Endodermal cell (in vitro differentiated cells): Measurements from ENCODE around the gene SLC7A14. TPM values are rescaled to one million over a fixed set of nuclear protein-coding genes. Genes with fewer than 3 reads are reported as not detected.

Source experiments
- DNase-seq: peaks from one replicate; pipeline ENCODE4 v3.0.0-alpha.2; 2017
- H3K27ac ChIP-seq: 2 replicates; pipeline ENCODE4 v1.5.1; 2013; ENCODE audit warnings: mild to moderate bottlenecking, low read depth, low read length, moderate library complexity
- H3K27me3 ChIP-seq: 2 replicates; pipeline ENCODE4 v1.6.1; 2013; ENCODE audit warnings: mild to moderate bottlenecking, low read length, moderate library complexity; ENCODE audit not compliant: insufficient read depth, control insufficient read depth, poor library complexity, severe bottlenecking
- H3K36me3 ChIP-seq: 2 replicates; pipeline ENCODE4 v1.7.0; 2013; ENCODE audit warnings: mild to moderate bottlenecking, low read length, moderate library complexity; ENCODE audit not compliant: control insufficient read depth, insufficient read depth
- H3K4me1 ChIP-seq: one replicate; pipeline ENCODE4 v1.7.0; 2013; ENCODE audit warnings: low read length; ENCODE audit not compliant: control insufficient read depth, insufficient read depth
- H3K4me3 ChIP-seq: 2 replicates; pipeline ENCODE4 v1.5.1; 2013; ENCODE audit warnings: mild to moderate bottlenecking, low read length, moderate library complexity
- H3K9ac ChIP-seq: 2 replicates; pipeline ENCODE4 v1.6.1; 2013; ENCODE audit warnings: mild to moderate bottlenecking, low read length, moderate library complexity; ENCODE audit not compliant: poor library complexity, severe bottlenecking; ENCODE audit errors: extremely low read depth
- H3K9me3 ChIP-seq: 2 replicates; pipeline ENCODE4 v1.6.1; 2013; ENCODE audit warnings: mild to moderate bottlenecking, low read length, moderate library complexity; ENCODE audit not compliant: control insufficient read depth
- H3K27ac Mint-ChIP-seq: 2 replicates; pipeline ENCODE4 v1.8.0; 2020; ENCODE audit warnings: mixed read lengths
- H3K27me3 Mint-ChIP-seq: 2 replicates; pipeline ENCODE4 v1.8.0; 2021; ENCODE audit warnings: mild to moderate bottlenecking, mixed read lengths; ENCODE audit not compliant: insufficient read depth
- H3K36me3 Mint-ChIP-seq: 2 replicates; pipeline ENCODE4 v1.8.0; 2020; ENCODE audit warnings: low read depth, mixed read lengths
- H3K4me1 Mint-ChIP-seq: 2 replicates; pipeline ENCODE4 v1.8.0; 2020; ENCODE audit warnings: mixed read lengths
- H3K4me3 Mint-ChIP-seq: 2 replicates; pipeline ENCODE4 v1.8.0; 2020; ENCODE audit warnings: mild to moderate bottlenecking, moderate library complexity, mixed read lengths
- H3K9me3 Mint-ChIP-seq: 2 replicates; pipeline ENCODE4 v1.8.0; 2020; ENCODE audit warnings: mild to moderate bottlenecking, mixed read lengths
- WGBS, 2 experiments: methylation state at CpG; one replicate each; pipeline versions ENCODE4 v1.1.5 to v1.1.7; 2013; ENCODE audit warnings: missing lambda C conversion rate in 2 of 2, mixed read lengths in 1 of 2; ENCODE audit not compliant: insufficient coverage in 1 of 2, insufficient read length in 1 of 2; 5-methylcytosine and 5-hydroxymethylcytosine counted together
- total RNA-seq, 2 donors: library from RNA; stranded (reverse); fragmentation: NEBNext Ultra II Directional in 1 of 2; extraction: Animal tissue kit (Norgen Biotek cat#: 25700) in 1 of 2; gene quantifications; 2 replicates in 1 of 2; 3 replicates in 1 of 2; pipeline ENCODE4 v1.2.1, GENCODE V29; 2021
- TF ChIP-seq, protein P1 (sequence below): fragments of 200-600 bp; sonication (generic); conservative IDR thresholded peaks from 2 replicates; pipeline ENCODE4 v1.5.0; 2021; ENCODE audit warnings: antibody characterized with exemption, mild to moderate bottlenecking

SLC7A14 gene
- total RNA-seq, 2 donors from 2014 or later, result 0.29 to 0.42 TPM

DNA sequence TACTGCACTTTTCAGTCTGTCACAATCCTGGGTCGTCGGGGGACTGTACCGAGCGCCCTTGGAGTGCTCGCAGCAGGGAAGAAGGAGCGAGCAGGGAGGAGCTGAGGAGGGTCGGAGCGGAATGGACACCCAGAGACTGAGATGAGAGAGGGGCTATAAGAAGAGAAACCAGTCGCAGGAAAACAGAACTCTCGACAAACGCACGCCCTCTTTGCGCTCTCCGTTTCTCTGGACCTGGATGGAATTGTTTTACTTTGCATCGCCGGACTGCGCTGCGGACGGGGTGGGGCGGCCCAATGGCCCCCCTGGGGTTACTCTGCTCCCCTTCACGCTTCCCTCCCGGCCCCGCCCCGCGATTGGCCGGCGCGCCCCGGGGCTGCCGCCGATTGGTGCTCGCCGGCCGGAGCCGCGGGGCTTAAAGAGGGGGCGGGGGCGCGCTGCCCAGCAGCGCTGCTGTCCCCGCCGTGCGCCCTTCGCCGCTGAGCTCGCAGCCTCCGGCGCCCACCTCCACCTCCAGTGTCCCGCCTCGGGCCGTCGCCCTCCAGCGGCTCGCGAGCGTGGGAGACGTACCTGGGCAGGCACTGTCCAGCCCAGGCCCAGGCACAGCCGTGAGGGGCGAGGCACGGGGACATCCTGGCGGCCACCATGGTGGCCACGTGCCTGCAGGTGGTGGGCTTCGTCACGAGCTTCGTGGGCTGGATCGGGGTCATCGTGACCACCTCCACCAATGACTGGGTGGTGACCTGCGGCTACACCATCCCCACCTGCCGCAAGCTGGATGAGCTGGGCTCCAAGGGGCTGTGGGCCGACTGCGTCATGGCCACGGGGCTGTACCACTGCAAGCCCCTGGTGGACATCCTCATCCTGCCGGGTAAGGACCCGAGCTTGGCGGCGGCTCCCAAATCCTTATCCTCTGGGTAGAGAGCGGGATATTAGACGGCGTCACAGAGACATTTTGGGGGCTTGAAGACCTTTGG lies 167.2 kb downstream of the SLC7A14 start, which contains the start of gene CLDN11:
CLDN11 (plus strand) TSS at position 447 of the 977 bp plus-strand sequence; CDS start at position 646, 199 bp downstream.
- Histone ChIP-seq H3K27me3 (peaks cover 23% of the 10 kb centered on the region), H3K9me3 (no peaks in the 10 kb centered on the region), H3K9ac (no peak within 1 kb of the TSS), H3K4me1 (peaks cover 3% of the 10 kb centered on the region), H3K27ac (no peak within 1 kb of the TSS), H3K36me3 (no peaks in the 10 kb centered on the region), H3K4me3 (peak within 1 kb of the TSS; percentile 53)
- WGBS, 2 experiments, result 29 to 52% methylated on average over 30 to 79 of the region's 79 CpGs
- Mint-ChIP-seq H3K36me3 (peaks cover 4% of the 10 kb centered on the region), H3K27ac (no peak within 1 kb of the TSS), H3K4me3 (peak within 1 kb of the TSS; percentile 48), H3K9me3 (no peaks in the 10 kb centered on the region), H3K4me1 (peaks cover 27% of the 10 kb centered on the region), H3K27me3 (peaks cover 40% of the 10 kb centered on the region)
- DNase-seq, result peak; percentile 86
- TF ChIP-seq, protein P1, sequence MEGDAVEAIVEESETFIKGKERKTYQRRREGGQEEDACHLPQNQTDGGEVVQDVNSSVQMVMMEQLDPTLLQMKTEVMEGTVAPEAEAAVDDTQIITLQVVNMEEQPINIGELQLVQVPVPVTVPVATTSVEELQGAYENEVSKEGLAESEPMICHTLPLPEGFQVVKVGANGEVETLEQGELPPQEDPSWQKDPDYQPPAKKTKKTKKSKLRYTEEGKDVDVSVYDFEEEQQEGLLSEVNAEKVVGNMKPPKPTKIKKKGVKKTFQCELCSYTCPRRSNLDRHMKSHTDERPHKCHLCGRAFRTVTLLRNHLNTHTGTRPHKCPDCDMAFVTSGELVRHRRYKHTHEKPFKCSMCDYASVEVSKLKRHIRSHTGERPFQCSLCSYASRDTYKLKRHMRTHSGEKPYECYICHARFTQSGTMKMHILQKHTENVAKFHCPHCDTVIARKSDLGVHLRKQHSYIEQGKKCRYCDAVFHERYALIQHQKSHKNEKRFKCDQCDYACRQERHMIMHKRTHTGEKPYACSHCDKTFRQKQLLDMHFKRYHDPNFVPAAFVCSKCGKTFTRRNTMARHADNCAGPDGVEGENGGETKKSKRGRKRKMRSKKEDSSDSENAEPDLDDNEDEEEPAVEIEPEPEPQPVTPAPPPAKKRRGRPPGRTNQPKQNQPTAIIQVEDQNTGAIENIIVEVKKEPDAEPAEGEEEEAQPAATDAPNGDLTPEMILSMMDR, result peak; percentile 59

DNA sequence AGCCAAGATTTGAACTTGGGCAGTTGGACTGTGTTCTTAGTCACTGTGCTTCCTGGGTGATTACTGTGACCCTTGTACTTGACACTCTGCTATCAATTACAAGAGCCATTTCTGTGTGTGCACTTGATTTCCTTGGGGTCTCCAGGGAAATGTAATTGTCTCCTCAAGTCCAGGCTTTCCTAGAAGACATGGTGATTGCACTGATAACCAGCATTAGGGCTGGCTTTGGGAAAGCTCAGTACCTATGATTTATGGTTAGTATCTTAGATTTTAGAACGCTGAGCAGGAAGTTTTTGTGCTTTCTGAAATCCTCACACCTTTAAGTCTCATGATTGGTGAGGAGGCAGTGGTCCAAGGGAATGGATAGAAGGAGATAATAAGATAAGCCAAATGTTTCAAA lies 168.8 kb downstream of the SLC7A14 start:
- no peak for DNase-seq
- H3K4me1 Mint-ChIP-seq, result peaks cover 22% of the 10 kb centered on the region
- Histone ChIP-seq H3K36me3 (no peaks in the 10 kb centered on the region), H3K27me3 (peaks cover 23% of the 10 kb centered on the region), H3K4me1 (no peaks in the 10 kb centered on the region), H3K9ac (no peak overlapping the region), H3K27ac (no peak overlapping the region), H3K9me3 (no peaks in the 10 kb centered on the region), H3K4me3 (no peak overlapping the region)
- TF ChIP-seq, protein P1, result no peak
- H3K4me3 Mint-ChIP-seq, result no peak overlapping the region
- H3K9me3 Mint-ChIP-seq, result no peaks in the 10 kb centered on the region
- H3K36me3 Mint-ChIP-seq, result no peaks in the 10 kb centered on the region
- 83% methylated on average over 1 of the region's 1 CpG; no CpG with 5 or more reads in 1 of the 2 experiments for WGBS, 2 experiments
- H3K27me3 Mint-ChIP-seq, result peaks cover 32% of the 10 kb centered on the region
- no peak overlapping the region for H3K27ac Mint-ChIP-seq

DNA sequence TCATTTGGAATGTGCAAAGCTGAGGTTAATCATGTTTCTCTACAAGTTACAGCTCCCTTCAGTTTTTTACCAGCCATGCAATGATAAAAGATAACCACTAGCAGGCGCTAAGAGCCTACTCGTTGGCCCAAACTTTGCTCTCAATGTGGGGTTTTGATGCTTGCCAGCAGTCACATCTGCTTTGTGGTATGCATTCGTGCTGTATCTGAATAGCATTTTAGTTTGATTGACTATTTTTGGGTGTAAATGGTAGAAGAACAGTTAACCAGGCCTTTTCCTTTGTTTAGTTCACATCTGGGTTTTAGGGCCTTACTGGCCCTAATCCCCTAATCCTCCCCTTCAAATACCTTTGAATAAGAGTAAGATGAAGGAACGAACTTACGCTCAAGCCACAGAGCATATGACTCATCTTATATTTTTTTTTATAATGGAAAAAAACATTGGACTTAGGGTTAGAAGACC lies 171.6 kb downstream of the SLC7A14 start:
- no peaks in the 10 kb centered on the region for H3K36me3 Mint-ChIP-seq
- peak; percentile 76 for DNase-seq
- no peaks in the 10 kb centered on the region for H3K9me3 Mint-ChIP-seq
- Histone ChIP-seq H3K27me3 (peaks cover 13% of the 10 kb centered on the region), H3K4me3 (no peak overlapping the region), H3K9ac (no peak overlapping the region), H3K9me3 (no peaks in the 10 kb centered on the region), H3K4me1 (no peaks in the 10 kb centered on the region), H3K36me3 (no peaks in the 10 kb centered on the region), H3K27ac (no peak overlapping the region)
- H3K4me1 Mint-ChIP-seq, result peaks cover 10% of the 10 kb centered on the region
- TF ChIP-seq, protein P1, result peak; percentile 97
- H3K27ac Mint-ChIP-seq, result no peak overlapping the region
- WGBS, 2 experiments, result 8 to 40% methylated on average over 1 to 3 of the region's 5 CpGs
- H3K27me3 Mint-ChIP-seq, result peaks cover 24% of the 10 kb centered on the region
- H3K4me3 Mint-ChIP-seq, result no peak overlapping the region
